ENCODE data around the gene C14orf180.
"Not testable (repeated sequence)": the region's sequence is repeated elsewhere in the genome, so short reads cannot be mapped to it uniquely, and the experiment has no call there.

Gene C14orf180

GRCh38 chr14:104633276-104634137 lies 53.9 kb downstream of the C14orf180 start:
- DNase-seq, result no peak

GRCh38 chr14:104634138-104634760 lies 54.7 kb downstream of the C14orf180 start:
- no peak for DNase-seq

GRCh38 chr14:104634886-104635570 lies 55.5 kb downstream of the C14orf180 start:
- DNase-seq, result no peak

GRCh38 chr14:104635717-104636116 lies 56.2 kb downstream of the C14orf180 start:
- DNase-seq, result no peak

- no peak for DNase-seq
Measured at GRCh38 chr14:104636131-104636530, 56.6 kb downstream of the C14orf180 start.

- not testable (repeated sequence) for DNase-seq
Measured at GRCh38 chr14:104636846-104637545, 57.4 kb downstream of the C14orf180 start.

GRCh38 chr14:104637546-104638003 lies 58.0 kb downstream of the C14orf180 start:
- DNase-seq, result no peak

GRCh38 chr14:104638190-104638589 lies 58.6 kb downstream of the C14orf180 start:
- no peak for DNase-seq

GRCh38 chr14:104638927-104639450 lies 59.4 kb downstream of the C14orf180 start:
- DNase-seq, result no peak

GRCh38 chr14:104639471-104639870 lies 59.9 kb downstream of the C14orf180 start:
- DNase-seq, result no peak
